ENCODE data around the gene RTP5.

DNA sequence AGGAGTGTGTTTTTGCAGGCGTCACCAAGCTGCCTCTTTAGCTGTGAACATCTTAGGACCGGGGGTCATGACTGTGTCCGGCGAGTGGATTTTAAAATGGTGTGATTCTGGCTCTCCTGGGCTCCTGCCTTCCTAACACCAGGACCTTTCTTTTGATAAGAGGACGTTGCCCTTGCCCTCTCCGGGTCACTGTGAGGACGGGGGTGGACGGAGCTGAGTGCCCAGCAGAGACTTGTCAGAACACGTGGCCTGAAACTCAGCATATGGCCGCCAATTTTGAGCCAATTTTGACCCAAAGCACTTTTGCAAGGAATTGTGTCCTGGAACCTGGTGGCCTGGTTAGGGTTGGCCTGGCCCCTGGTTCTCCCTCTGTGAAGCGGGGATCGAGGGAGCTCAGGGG, 40.2 kb downstream of the RTP5 start:
- TF ChIP-seq CHD1 (IDR thresholded peaks at IDR 0.05; ENCODE audit: low read depth, low read length) = no peak
- TF ChIP-seq RBBP5 (IDR thresholded peaks at IDR 0.05; ENCODE audit: borderline replicate concordance, low read depth, low read length) = no peak
- TF ChIP-seq CTCF (IDR thresholded peaks at IDR 0.05; ENCODE audit: control extremely low read depth in 1 of 3, insufficient read depth in 1 of 3, low read depth in 1 of 3, low read length in 3 of 3) = no peak
- TF ChIP-seq POLR2AphosphoS5 (IDR thresholded peaks at IDR 0.05; ENCODE audit: low read depth, low read length) = no peak
- TF ChIP-seq RNF2 (IDR thresholded peaks at IDR 0.05; ENCODE audit: borderline replicate concordance, low read depth, low read length, missing control alignments, poor library complexity, severe bottlenecking) = no peak
- no peak for TF ChIP-seq SRF (IDR thresholded peaks at IDR 0.05; ENCODE audit: low read depth, low read length)
- TF ChIP-seq POLR2A (IDR thresholded peaks at IDR 0.05; ENCODE audit: control extremely low read depth in 1 of 2, low read depth in 2 of 2, low read length in 2 of 2) = no peak
- TF ChIP-seq KDM1A (IDR thresholded peaks at IDR 0.05; ENCODE audit: borderline replicate concordance, low read length) = no peak
- no peak for TF ChIP-seq SIN3A (conservative IDR thresholded peaks at IDR 0.05 in 1 of 2, IDR thresholded peaks at IDR 0.05 in 1 of 2; ENCODE audit: low read depth in 1 of 2, low read length in 2 of 2)
- TF ChIP-seq EP300 (IDR thresholded peaks at IDR 0.05; ENCODE audit: borderline replicate concordance in 1 of 2, low read depth in 2 of 2, low read length in 2 of 2) = no peak
- TF ChIP-seq TAF1 (IDR thresholded peaks at IDR 0.05; ENCODE audit: low read depth, low read length) = no peak
- TF ChIP-seq TBP (IDR thresholded peaks at IDR 0.05; ENCODE audit: low read depth, low read length) = no peak
- TF ChIP-seq SAP30 (IDR thresholded peaks at IDR 0.05; ENCODE audit: insufficient read depth, insufficient replicate concordance, low read length) = no peak
- no peak for TF ChIP-seq JUND (IDR thresholded peaks at IDR 0.05; ENCODE audit: low read length)
